Stimulated activated CD4-positive, alpha-beta T cell treated with anti-CD3 and anti-CD28 coated beads, Interleukin-12 subunit alpha, Interleukin-12 subunit beta, amount 100 ng/mL, for 48 hours (primary cell): Measurements from ENCODE around the gene HTR4.
A peak's percentile ranks its signal among the peaks of the same experiment; 100 is the strongest.

Experiments
- DNase-seq, 3 donors: peaks; one replicate each; pipeline ENCODE4 v3.0.0-alpha.2; 2020; ENCODE audit warnings: low read depth in 2 of 3, low spot score in 1 of 3

The HTR4 gene

DNA sequence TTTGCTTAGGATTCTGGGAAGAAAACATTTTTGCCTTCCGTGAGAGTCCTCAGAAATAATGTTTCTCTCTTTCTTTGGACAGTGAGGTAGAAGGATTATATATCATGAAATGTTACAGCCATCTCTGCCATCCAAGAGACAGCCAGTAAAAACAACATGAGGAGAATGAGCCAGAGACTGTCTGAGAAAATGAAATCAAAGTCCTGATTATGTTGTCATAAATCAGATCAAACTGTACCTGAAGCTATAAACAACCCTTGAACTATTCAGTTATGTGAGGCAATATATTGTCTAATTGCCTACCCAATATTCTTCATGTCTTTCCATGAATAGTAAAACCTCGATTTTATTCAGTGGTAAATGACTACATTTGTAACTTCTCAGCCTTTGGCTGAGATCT lies 9.2 kb upstream of the HTR4 start:
- no peak for DNase-seq

- no peak for DNase-seq
Observed at GRCh38 chr5:148660346-148660660, 6.0 kb upstream of the HTR4 start.

GRCh38 chr5:148659641-148660345 lies 5.5 kb upstream of the HTR4 start:
- no peak for DNase-seq

- no peak for DNase-seq
Observed at GRCh38 chr5:148653291-148653835, 964 bp downstream of the HTR4 start.

DNA sequence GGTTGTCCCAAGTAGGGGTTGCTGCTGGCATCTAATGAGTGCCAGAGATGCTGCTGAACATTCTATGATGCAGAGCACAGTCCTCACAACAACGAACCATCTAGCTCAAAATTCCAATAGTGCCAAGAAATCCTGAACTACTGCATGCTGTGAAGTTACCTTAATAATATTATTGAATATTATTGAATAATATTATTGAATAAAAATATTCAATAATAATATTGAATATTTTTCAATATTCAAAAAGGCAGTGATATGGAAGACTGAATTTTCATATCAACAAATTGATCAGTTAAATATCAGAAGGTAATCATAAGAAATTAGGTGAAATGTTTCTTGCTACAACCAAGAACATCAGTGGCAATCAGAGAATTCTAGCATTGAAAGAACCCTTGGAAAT lies 2.8 kb downstream of the HTR4 start:
- DNase-seq = no peak

DNA sequence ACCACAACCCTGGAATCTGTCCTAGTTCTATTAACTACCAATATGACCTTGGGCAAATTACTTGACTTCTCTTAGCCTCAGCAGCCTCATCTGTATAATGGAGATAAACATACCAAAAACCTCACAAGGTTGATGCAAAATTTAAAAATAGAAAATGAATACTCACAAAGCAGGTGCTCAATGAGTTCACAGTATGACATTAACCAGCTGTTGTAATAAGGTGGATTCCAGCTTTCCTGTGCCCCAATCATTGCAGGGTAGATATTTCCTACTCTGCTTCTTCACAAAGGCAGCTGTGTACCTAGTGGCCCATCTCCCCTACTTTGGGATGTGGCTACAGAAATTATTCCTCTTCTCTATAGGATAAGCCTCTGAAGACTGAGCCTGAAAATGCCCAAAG lies 8.8 kb downstream of the HTR4 start:
- DNase-seq = no peak

GRCh38 chr5:148641735-148642134 lies 12.6 kb downstream of the HTR4 start:
- DNase-seq = no peak

DNA sequence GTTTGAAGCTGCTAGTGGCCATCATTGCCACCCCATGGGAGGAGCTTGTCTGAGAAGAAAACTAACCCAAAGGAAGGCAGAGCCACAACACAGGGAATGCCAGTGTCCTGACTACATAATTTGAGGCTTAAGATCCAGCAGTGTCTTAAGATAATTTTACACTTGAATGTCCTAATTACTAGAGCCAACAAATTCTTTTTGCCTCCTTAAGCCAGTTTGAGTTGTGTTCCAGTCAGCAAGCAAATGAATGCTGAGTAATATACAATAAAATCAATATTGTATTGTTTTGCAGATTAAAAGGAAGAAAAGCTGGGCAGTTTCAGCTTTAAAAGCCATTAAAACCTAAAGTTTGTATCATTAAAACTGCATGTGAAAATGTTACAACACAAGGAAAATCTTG lies 13.9 kb downstream of the HTR4 start:
- no peak for DNase-seq

- DNase-seq = no peak
Observed at GRCh38 chr5:148639081-148639480, 15.2 kb downstream of the HTR4 start.

- no peak for DNase-seq
Observed at GRCh38 chr5:148636353-148636752, 18.0 kb downstream of the HTR4 start.

GRCh38 chr5:148635321-148636083 lies 18.8 kb downstream of the HTR4 start:
- DNase-seq = no peak

DNA sequence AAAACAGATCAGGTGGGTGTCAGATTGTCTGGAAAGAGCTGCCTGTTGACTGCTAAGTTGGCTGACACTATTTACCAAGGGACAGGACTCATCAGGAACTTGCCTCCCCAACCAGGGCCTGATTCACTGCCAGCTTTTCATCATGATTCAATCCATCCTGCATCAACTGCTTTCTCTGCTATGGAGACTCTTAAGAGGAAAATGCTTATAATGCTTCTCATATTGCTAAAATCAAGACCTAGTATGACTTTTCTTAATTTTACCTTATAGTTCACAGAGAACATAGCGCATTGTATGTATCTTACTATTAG lies 21.3 kb downstream of the HTR4 start:
- DNase-seq = no peak

- DNase-seq = no peak
Observed at GRCh38 chr5:148632255-148633066, 21.9 kb downstream of the HTR4 start.

GRCh38 chr5:148626986-148627385 lies 27.3 kb downstream of the HTR4 start:
- DNase-seq = no peak

- DNase-seq = no peak
Observed at GRCh38 chr5:148626081-148626613, 28.2 kb downstream of the HTR4 start.

- DNase-seq = no peak
Observed at GRCh38 chr5:148625250-148625649, 29.1 kb downstream of the HTR4 start.

- no peak for DNase-seq
Observed at GRCh38 chr5:148623741-148624140, 30.6 kb downstream of the HTR4 start.

DNA sequence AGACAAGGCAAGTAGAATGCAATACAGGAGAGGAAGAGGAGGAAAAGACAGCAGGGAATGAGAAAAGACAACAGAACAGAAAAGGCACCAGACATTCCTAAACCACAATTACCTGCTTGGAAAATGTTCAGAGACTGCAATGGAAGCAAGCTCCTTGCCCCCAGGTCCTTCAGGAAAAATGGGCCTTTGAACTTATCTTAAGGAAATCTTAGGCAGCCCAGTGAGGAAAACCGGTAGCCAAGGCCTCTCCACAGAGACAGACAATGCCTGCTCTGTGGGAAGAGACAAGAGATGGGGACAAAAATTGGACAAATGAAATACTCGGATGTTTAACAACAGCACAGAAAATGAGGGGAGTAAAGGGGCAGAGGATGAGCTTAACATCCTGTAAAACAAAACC lies 31.2 kb downstream of the HTR4 start:
- no peak for DNase-seq

GRCh38 chr5:148620696-148621095 lies 33.6 kb downstream of the HTR4 start:
- peak in 1 of 3 donors; percentile 14 for DNase-seq

DNA sequence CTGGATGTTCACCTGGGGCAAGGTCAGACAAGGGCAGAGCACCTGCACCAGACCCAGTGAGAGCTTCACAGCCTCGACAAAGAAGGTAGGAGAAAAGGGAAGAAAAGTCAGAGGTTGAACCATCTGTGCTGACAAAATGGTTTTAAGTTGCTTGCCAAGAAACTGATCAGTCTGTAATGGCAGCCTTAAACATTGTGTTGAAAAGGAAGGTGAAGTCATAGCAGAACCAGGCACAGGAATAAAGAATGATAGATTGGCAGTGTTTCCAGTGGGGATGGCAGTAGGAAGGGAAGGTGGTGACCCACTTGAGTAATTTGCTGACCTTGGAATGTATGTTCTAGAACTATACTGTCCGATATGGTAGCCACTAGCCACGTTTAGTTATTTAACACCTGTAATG lies 34.2 kb downstream of the HTR4 start:
- no peak for DNase-seq

DNA sequence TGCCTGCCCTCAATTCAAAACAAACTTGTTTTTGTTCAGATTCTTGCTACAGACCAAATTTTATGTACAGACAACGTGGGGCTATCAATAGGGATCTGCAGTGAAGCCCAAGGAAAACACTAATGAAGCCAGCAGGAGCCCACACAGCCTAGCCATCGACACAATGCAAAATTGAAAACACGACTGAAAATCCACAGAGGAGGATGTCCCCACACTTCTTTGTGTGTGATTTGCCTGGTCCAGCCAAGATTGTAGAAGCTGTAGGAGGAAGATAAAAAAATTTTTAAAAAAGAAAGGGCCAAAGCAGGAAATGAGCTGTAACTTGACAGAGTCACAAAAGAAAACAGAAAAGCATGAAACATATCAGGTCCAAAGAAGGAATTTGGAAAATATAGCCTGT lies 34.8 kb downstream of the HTR4 start:
- DNase-seq = no peak
